PC-3 (cell line): Measurements from ENCODE around the gene SLC4A7. TPM values are rescaled to one million over a fixed set of nuclear protein-coding genes. Genes with fewer than 3 reads are reported as not detected.
"Not testable (repeated sequence)": the region's sequence is repeated elsewhere in the genome, so short reads cannot be mapped to it uniquely, and the experiment has no call there.

ENCODE experiments used
- ATAC-seq: fragments of 200-7000 bp; cut with Tn5 transposase; 2 replicates; pipeline ENCODE4 v1.9.1; 2020; ENCODE audit warnings: mild to moderate bottlenecking, moderate library complexity
- BruUV-seq: library from RNA; stranded (reverse); fragments of 400-500 nt; replicated peaks from 2 replicates; lab custom pipeline; 2021; lab: Mats Ljungman, UMichigan
- CTCF ChIA-PET: fragments of 300-600 bp; sonication (Branson Sonifier 250); formaldehyde crosslinking; loops from one replicate; lab custom pipeline; 2022; ENCODE audit warnings: antibody characterized with exemption; lab: Charles Lee
- POLR2A ChIA-PET: fragments of 300-600 bp; sonication (Branson Sonifier 250); formaldehyde crosslinking; loops from one replicate; lab custom pipeline; 2022; ENCODE audit warnings: antibody characterized with exemption; ENCODE audit not compliant: unreplicated experiment; lab: Charles Lee
- DNase-seq: peaks from one replicate; pipeline ENCODE4 v3.0.0-alpha.2; 2015
- H2AFZ ChIP-seq: fragments of 300-600 bp; sonication (generic); 2 replicates; pipeline ENCODE4 v1.6.0; 2016; ENCODE audit warnings: antibody characterized with exemption, low read length
- H3F3A ChIP-seq: fragments of 300-600 bp; sonication (generic); one replicate; pipeline ENCODE4 v1.6.0; 2017; ENCODE audit warnings: antibody characterized with exemption, low read length, control low read depth, mild to moderate bottlenecking; ENCODE audit not compliant: unreplicated experiment
- H3K27ac ChIP-seq: fragments of 300-600 bp; sonication (generic); 2 replicates; pipeline ENCODE4 v1.5.1; 2016; ENCODE audit warnings: mild to moderate bottlenecking, low read length
- H3K27me3 ChIP-seq: fragments of 300-600 bp; sonication (generic); 2 replicates; pipeline ENCODE4 v1.6.1; 2016; ENCODE audit warnings: low read length, mixed read lengths
- H3K36me3 ChIP-seq: fragments of 300-600 bp; sonication (generic); 2 replicates; pipeline ENCODE4 v1.6.1; 2016; ENCODE audit warnings: low read depth, mixed run types, low read length, mixed read lengths
- H3K4me1 ChIP-seq: fragments of 300-600 bp; sonication (generic); 2 replicates; pipeline ENCODE4 v1.5.1; 2016; ENCODE audit warnings: low read length; ENCODE audit not compliant: insufficient read depth
- H3K4me2 ChIP-seq: fragments of 300-600 bp; sonication (generic); 2 replicates; pipeline ENCODE4 v1.6.0; 2016; ENCODE audit warnings: low read length
- H3K4me3 ChIP-seq: fragments of 300-600 bp; sonication (generic); 2 replicates; pipeline ENCODE4 v1.5.1; 2016; ENCODE audit warnings: mild to moderate bottlenecking, low read length, mixed read lengths
- H3K79me2 ChIP-seq: fragments of 300-600 bp; sonication (generic); 2 replicates; pipeline ENCODE4 v1.6.1; 2017; ENCODE audit warnings: low read length, mixed read lengths
- H3K9ac ChIP-seq: fragments of 300-600 bp; sonication (generic); 2 replicates; pipeline ENCODE4 v1.6.0; 2016; ENCODE audit warnings: mild to moderate bottlenecking, low read length
- H3K9me2 ChIP-seq: fragments of 300-600 bp; sonication (generic); replicated peaks from 2 replicates; pipeline ENCODE4 v1.6.1; 2016; ENCODE audit warnings: mixed run types, low read length, mixed read lengths
- H3K9me3 ChIP-seq: fragments of 300-600 bp; sonication (generic); 2 replicates; pipeline ENCODE4 v1.6.1; 2016; ENCODE audit warnings: low read length, mixed read lengths
- H4K20me1 ChIP-seq: fragments of 300-600 bp; sonication (generic); 2 replicates; pipeline ENCODE4 v1.6.1; 2016; ENCODE audit warnings: low read length, mixed read lengths
- CTCF ChIP-seq: fragments of 300-600 bp; sonication (generic); conservative IDR thresholded peaks from 2 replicates; pipeline ENCODE4 v1.5.1; 2017; ENCODE audit warnings: antibody characterized with exemption, low read depth, mild to moderate bottlenecking, low read length
- EZH2 ChIP-seq: fragments of 300-600 bp; sonication (generic); IDR thresholded peaks from one replicate; pipeline ENCODE4 v1.6.1; 2017; ENCODE audit warnings: antibody characterized with exemption, mild to moderate bottlenecking, low read length; ENCODE audit not compliant: unreplicated experiment
- EZH2phosphoT487 ChIP-seq: fragments of 300-600 bp; sonication (generic); IDR thresholded peaks from 2 replicates; pipeline ENCODE4 v1.6.1; 2018; ENCODE audit warnings: mild to moderate bottlenecking, antibody characterized with exemption, low read length, borderline replicate concordance
- intact Hi-C: fragments of 100-400 bp; cut with micrococcal nuclease; formaldehyde crosslinking; loops from 2 replicates; pipeline ENCODE4 v1.9.0; 2023
- total RNA-seq: library from RNA; depleted of rRNA; stranded (reverse); fragments of >200 nt; gene quantifications from 2 replicates; pipeline ENCODE4 v1.2.3, GENCODE V29; 2014

Gene SLC4A7
- total RNA-seq, 1 experiment from 2014 or later: 56.0 TPM

- H3K36me3 ChIP-seq: peaks cover 20% of the 10 kb centered on the region
- 0 out of 2 replicates have a peak, but pooled peaks cover 4% of the 10 kb centered on the region for H4K20me1 ChIP-seq
- peak overlapping the region; percentile 36 for H3K4me2 ChIP-seq
- H3K27me3 ChIP-seq: no peaks in the 10 kb centered on the region
- no peaks in the 10 kb centered on the region for H3K9me3 ChIP-seq
- H2AFZ ChIP-seq: no peak overlapping the region
- BruUV-seq: no TSS peak
- TF ChIP-seq EZH2: no peak
- no peak for TF ChIP-seq EZH2phosphoT487
- TF ChIP-seq CTCF: no peak
- no peak overlapping the region for H3K9ac ChIP-seq
- H3K27ac ChIP-seq: peak overlapping the region; percentile 59
- no peaks in the 10 kb centered on the region for H3K9me2 ChIP-seq
- ATAC-seq (peak; percentile 82), DNase-seq (peak; percentile 75)
- no peaks in the 10 kb centered on the region for H3F3A ChIP-seq
- POLR2A ChIA-PET: interaction anchor here (0.7 kb wide), 1 partner anchor 15 kb away, joined by 3 read pairs; no protein-coding TSS in a partner anchor
- H3K4me1 ChIP-seq: peaks cover 27% of the 10 kb centered on the region
- peaks cover 58% of the 10 kb centered on the region for H3K79me2 ChIP-seq
- no peak overlapping the region for H3K4me3 ChIP-seq
- intact Hi-C loops: loop anchor here (2.0 to 5.0 kb wide), 2 partner anchors 19 to 137 kb away; no protein-coding TSS in a partner anchor
- CTCF ChIA-PET: interaction anchor here (0.6 kb wide), 1 partner anchor 1552 kb away, joined by 6 read pairs; no protein-coding TSS in a partner anchor
Measured at GRCh38 chr3:27449530-27450150, 34.5 kb downstream of the SLC4A7 start.

DNA sequence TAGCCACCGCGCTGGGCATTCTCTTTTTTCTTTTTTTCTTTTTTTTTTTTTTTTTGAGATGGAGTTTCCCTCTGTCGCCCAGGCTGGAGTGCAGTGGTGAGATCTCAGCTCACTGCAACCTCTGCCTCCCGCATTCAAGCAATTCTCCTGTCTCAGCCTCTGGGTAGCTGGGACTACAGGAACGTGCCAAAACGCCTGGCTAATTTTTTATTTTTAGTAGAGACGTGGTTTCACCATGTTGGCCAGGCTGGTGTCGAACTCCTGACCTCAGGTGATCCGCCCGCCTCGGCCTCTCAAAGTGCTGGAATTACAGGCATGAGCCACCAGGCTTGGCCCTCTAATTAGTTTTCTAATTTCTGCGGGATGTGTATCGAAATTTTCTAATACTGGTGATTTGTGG lies 41.2 kb downstream of the SLC4A7 start:
- H2AFZ ChIP-seq, H3K4me2 ChIP-seq, H3K79me2 ChIP-seq, H4K20me1 ChIP-seq, ATAC-seq, BruUV-seq, H3K9me3 ChIP-seq, DNase-seq, H3K27me3 ChIP-seq, CTCF ChIA-PET, intact Hi-C loops, H3K27ac ChIP-seq, H3K9ac ChIP-seq, H3F3A ChIP-seq, POLR2A ChIA-PET, H3K9me2 ChIP-seq, H3K4me1 ChIP-seq, H3K4me3 ChIP-seq: not testable (repeated sequence)
- peaks cover 41% of the 10 kb centered on the region for H3K36me3 ChIP-seq

GRCh38 chr3:27438352-27438751 lies 45.8 kb downstream of the SLC4A7 start:
- H3K27ac ChIP-seq, intact Hi-C loops, BruUV-seq, H4K20me1 ChIP-seq, H3K4me2 ChIP-seq, POLR2A ChIA-PET, H3K9me3 ChIP-seq, H3F3A ChIP-seq, H2AFZ ChIP-seq, H3K4me1 ChIP-seq, H3K27me3 ChIP-seq, H3K79me2 ChIP-seq, H3K9me2 ChIP-seq, DNase-seq, H3K9ac ChIP-seq, CTCF ChIA-PET, H3K4me3 ChIP-seq, ATAC-seq: not testable (repeated sequence)
- H3K36me3 ChIP-seq: peaks cover 33% of the 10 kb centered on the region
